Measurements from ENCODE around the gene ZSCAN12. TPM values are rescaled to one million over a fixed set of nuclear protein-coding genes. Genes with fewer than 3 reads are reported as not detected.
A peak's percentile ranks its signal among the peaks of the same experiment; 100 is the strongest.

The ZSCAN12 gene
- total and polyA plus RNA-seq, 2 of the 13 experiments (the other 11 are each of a cell fraction or from before 2014, with no cell fraction given), result 2.8 to 8.9 TPM

DNA sequence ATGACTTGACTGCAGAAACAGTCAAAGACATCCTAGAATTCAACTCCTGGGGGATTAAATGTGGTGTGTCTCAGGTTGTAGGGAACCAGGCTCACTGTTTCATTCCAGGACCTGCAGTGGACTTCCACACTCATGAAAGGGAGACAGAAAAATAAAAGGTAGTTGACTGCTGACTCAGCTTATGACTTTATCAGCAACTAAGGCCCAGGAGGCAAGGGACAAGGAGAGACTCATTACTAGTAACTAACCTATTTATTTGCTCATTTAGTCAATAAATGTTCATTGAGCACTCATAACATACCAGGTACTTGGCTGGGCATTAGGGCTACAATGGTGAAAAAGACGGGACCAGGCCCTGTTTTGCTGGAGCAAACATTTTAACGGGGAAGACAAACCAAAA, 66.5 kb downstream of the ZSCAN12 start:
- TF ChIP-seq MAFK (conservative IDR thresholded peaks at IDR 0.05 in 1 of 2, IDR thresholded peaks at IDR 0.05 in 1 of 2; ENCODE audit: low read length in 2 of 2) (peak; percentile 69 to 87), ZNF781 (CRISPR knock-in tag; IDR thresholded peaks at IDR 0.05; ENCODE audit: borderline replicate concordance, not compliant biosample characterization) (no peak), MAFF (IDR thresholded peaks at IDR 0.05; ENCODE audit: low read depth, low read length) (peak; percentile 68)
- ATAC-seq (no peak), DNase-seq (ENCODE audit: low spot score) (no peak), FAIRE-seq (no peak)
- H3K9me3 ChIP-seq (ENCODE audit: low read length), result no peaks in the 10 kb centered on the region
- 97% methylated on average over 2 of the region's 2 CpGs for WGBS (ENCODE audit: low lambda C conversion rate)
- H3K27ac ChIP-seq (ENCODE audit: extremely low read length, insufficient read depth, low read length), result no peak overlapping the region
- no peak overlapping the region for H3K4me2 ChIP-seq (ENCODE audit: low read depth, low read length)
- H3K9ac ChIP-seq (ENCODE audit: insufficient read depth, low read depth, low read length), result no peak overlapping the region
- peaks cover 9% of the 10 kb centered on the region for H3K79me2 ChIP-seq (ENCODE audit: insufficient read depth, low read length)
- ChIA-PET POLR2A (interaction anchor here (4.9 kb wide), 1 partner anchor 9 kb away, joined by 108 read pairs; no protein-coding TSS in a partner anchor), CTCF (ENCODE audit: low intra/inter-chr PET ratio, low total read pairs) (no interaction called here)
- intact Hi-C loops (cut with micrococcal nuclease; ENCODE audit: unreplicated experiment), result no loop called here
- no peak overlapping the region for H2AFZ ChIP-seq (ENCODE audit: low read length)
- no TSS peak for BruUV-seq (replicated peaks)
- H3K36me3 ChIP-seq (replicated peaks in 1 of 2; ENCODE audit: control insufficient read depth in 1 of 2, insufficient read depth in 2 of 2, low read length in 2 of 2), result no peaks in the 10 kb centered on the region; a peak in 1 of 5 replicates
- no peaks in the 10 kb centered on the region; a peak in 1 of 5 replicates for H3K27me3 ChIP-seq (ENCODE audit: control insufficient read depth in 1 of 2, insufficient read depth in 2 of 2, low read length in 2 of 2)
- no peaks in the 10 kb centered on the region for H4K20me1 ChIP-seq (ENCODE audit: insufficient read depth, low read length)
- no peak overlapping the region for H3K4me3 ChIP-seq (replicated peaks in 1 of 3; ENCODE audit: insufficient read depth in 1 of 3, low read depth in 2 of 3, low read length in 3 of 3)
- H3K4me1 ChIP-seq (ENCODE audit: insufficient read depth, low read length), result peaks cover 25% of the 10 kb centered on the region
- in situ Hi-C loops (cut with HindIII; ENCODE audit: extremely low pct_ligation_motif_present, low pct_unique_long_range_greater_than_20kb), result no loop called here

DNA sequence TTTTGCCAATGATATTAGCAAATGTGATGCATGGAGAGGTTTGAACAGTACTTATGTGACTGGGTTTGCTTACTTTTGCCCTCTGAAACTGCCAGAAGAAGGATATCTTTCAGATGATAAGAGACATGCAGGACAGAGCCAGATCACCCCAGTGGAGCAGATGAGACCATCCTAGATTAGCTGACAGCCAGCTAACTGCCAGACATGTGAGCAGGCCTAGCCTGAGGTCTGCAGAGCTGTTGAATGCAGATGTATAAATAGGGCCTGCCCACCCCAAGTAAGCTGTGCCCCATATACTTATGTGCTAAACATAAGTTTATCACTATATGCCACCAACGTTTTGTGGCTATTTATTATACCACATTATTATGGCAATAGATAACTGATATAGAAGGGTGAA, 69.5 kb downstream of the ZSCAN12 start:
- intact Hi-C loops (cut with micrococcal nuclease; ENCODE audit: unreplicated experiment), result no loop called here
- in situ Hi-C loops (cut with HindIII; ENCODE audit: extremely low pct_ligation_motif_present, low pct_unique_long_range_greater_than_20kb), result no loop called here
- CTCF ChIA-PET (ENCODE audit: low intra/inter-chr PET ratio, low total read pairs), result no interaction called here
- no peak for TF ChIP-seq ZNF251 (CRISPR knock-in tag; IDR thresholded peaks at IDR 0.05)
- no peak for TF ChIP-seq MAFF (IDR thresholded peaks at IDR 0.05; ENCODE audit: low read depth, low read length)
- TF ChIP-seq FOXA3 (CRISPR knock-in tag; IDR thresholded peaks at IDR 0.05), result no peak
- TF ChIP-seq, protein P1, sequence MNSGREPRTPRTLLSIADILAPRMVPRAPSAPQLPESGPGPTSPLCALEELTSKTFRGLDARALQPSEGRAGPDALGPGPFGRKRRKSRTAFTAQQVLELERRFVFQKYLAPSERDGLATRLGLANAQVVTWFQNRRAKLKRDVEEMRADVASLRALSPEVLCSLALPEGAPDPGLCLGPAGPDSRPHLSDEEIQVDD (CRISPR knock-in tag; IDR thresholded peaks at IDR 0.05; ENCODE audit: borderline replicate concordance), result no peak
- no peak for TF ChIP-seq ARNT (IDR thresholded peaks at IDR 0.05)
- TF ChIP-seq DPF2 (CRISPR knock-in tag; IDR thresholded peaks at IDR 0.05; ENCODE audit: borderline replicate concordance, low read depth), result no peak
- TF ChIP-seq NFKBIZ (CRISPR knock-in tag; IDR thresholded peaks at IDR 0.05), result no peak
- TF ChIP-seq SRF (IDR thresholded peaks at IDR 0.05; ENCODE audit: low read depth, low read length), result no peak
- TF ChIP-seq, protein P2, sequence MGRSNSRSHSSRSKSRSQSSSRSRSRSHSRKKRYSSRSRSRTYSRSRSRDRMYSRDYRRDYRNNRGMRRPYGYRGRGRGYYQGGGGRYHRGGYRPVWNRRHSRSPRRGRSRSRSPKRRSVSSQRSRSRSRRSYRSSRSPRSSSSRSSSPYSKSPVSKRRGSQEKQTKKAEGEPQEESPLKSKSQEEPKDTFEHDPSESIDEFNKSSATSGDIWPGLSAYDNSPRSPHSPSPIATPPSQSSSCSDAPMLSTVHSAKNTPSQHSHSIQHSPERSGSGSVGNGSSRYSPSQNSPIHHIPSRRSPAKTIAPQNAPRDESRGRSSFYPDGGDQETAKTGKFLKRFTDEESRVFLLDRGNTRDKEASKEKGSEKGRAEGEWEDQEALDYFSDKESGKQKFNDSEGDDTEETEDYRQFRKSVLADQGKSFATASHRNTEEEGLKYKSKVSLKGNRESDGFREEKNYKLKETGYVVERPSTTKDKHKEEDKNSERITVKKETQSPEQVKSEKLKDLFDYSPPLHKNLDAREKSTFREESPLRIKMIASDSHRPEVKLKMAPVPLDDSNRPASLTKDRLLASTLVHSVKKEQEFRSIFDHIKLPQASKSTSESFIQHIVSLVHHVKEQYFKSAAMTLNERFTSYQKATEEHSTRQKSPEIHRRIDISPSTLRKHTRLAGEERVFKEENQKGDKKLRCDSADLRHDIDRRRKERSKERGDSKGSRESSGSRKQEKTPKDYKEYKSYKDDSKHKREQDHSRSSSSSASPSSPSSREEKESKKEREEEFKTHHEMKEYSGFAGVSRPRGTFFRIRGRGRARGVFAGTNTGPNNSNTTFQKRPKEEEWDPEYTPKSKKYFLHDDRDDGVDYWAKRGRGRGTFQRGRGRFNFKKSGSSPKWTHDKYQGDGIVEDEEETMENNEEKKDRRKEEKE (IDR thresholded peaks at IDR 0.05), result no peak
- no peak for TF ChIP-seq ATF1 (CRISPR knock-in tag; IDR thresholded peaks at IDR 0.05)
- TF ChIP-seq ZFX (CRISPR knock-in tag; IDR thresholded peaks at IDR 0.05; ENCODE audit: low read depth), result no peak
- TF ChIP-seq, protein P3, sequence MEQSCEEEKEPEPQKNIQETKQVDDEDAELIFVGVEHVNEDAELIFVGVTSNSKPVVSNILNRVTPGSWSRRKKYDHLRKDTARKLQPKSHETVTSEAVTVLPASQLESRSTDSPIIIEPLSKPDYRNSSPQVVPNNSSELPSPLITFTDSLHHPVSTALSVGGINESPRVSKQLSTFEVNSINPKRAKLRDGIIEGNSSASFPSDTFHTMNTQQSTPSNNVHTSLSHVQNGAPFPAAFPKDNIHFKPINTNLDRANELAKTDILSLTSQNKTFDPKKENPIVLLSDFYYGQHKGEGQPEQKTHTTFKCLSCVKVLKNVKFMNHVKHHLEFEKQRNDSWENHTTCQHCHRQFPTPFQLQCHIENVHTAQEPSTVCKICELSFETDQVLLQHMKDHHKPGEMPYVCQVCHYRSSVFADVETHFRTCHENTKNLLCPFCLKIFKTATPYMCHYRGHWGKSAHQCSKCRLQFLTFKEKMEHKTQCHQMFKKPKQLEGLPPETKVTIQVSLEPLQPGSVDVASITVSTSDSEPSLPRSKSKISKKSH (CRISPR knock-in tag; IDR thresholded peaks at IDR 0.05; ENCODE audit: borderline replicate concordance), result no peak
- TF ChIP-seq ZMYM3 (CRISPR knock-in tag; IDR thresholded peaks at IDR 0.05), result no peak
- TF ChIP-seq GATAD2A (CRISPR knock-in tag; IDR thresholded peaks at IDR 0.05), result no peak

More for the DNA sequence above, 69.5 kb downstream of the ZSCAN12 start:
- ATAC-seq (no peak), DNase-seq (ENCODE audit: low spot score) (no peak), FAIRE-seq (no peak)
- Histone ChIP-seq H2AFZ (ENCODE audit: low read length) (no peak overlapping the region), H3K4me2 (ENCODE audit: low read depth, low read length) (no peak overlapping the region), H3K36me3 (replicated peaks in 1 of 2; ENCODE audit: control insufficient read depth in 1 of 2, insufficient read depth in 2 of 2, low read length in 2 of 2) (peaks cover 4 to 16% of the 10 kb centered on the region in 2 experiments; a peak in 4 of 5 replicates), H3K4me3 (replicated peaks in 1 of 3; ENCODE audit: insufficient read depth in 1 of 3, low read depth in 2 of 3, low read length in 3 of 3) (no peak overlapping the region), H4K20me1 (ENCODE audit: insufficient read depth, low read length) (no peaks in the 10 kb centered on the region), H3K9ac (ENCODE audit: insufficient read depth, low read depth, low read length) (no peak overlapping the region), H3K9me3 (ENCODE audit: low read length) (no peaks in the 10 kb centered on the region), H3K27ac (ENCODE audit: extremely low read length, insufficient read depth, low read length) (no peak overlapping the region), H3K4me1 (ENCODE audit: insufficient read depth, low read length) (peaks cover 12% of the 10 kb centered on the region), H3K79me2 (ENCODE audit: insufficient read depth, low read length) (no peaks in the 10 kb centered on the region), H3K27me3 (ENCODE audit: control insufficient read depth in 1 of 2, insufficient read depth in 2 of 2, low read length in 2 of 2) (no peaks in the 10 kb centered on the region)
- no TSS peak for BruUV-seq (replicated peaks)
- WGBS (ENCODE audit: low lambda C conversion rate), result 48% methylated on average over 1 of the region's 1 CpG
- POLR2A ChIA-PET, result no interaction called here

Measured in HepG2 (cell line).